DMS 273 (cell line): ENCODE data around the gene TCEAL3.
"Not testable (repeated sequence)": the region's sequence is repeated elsewhere in the genome, so short reads cannot be mapped to it uniquely, and the experiment has no call there.

Experiments
- DNase-seq: peaks from one replicate; lab custom pipeline; 2025; ENCODE audit not compliant: unreplicated experiment; lab: John Stamatoyannopoulos, UW

TCEAL3 gene

GRCh38 chrX:103607364-103608305 lies at the start of gene TCEAL3:
TSS of gene TCEAL3 (plus strand) at chrX:103607963. CDS start at chrX:103609065, 1,102 bp downstream.
- DNase-seq, result peak; percentile 66

GRCh38 chrX:103560256-103560655 lies 47.5 kb upstream of the TCEAL3 start:
- DNase-seq, result no peak

GRCh38 chrX:103562801-103563200 lies 45.0 kb upstream of the TCEAL3 start:
- no peak for DNase-seq

GRCh38 chrX:103565197-103565596 lies 42.6 kb upstream of the TCEAL3 start:
- DNase-seq, result no peak

- no peak for DNase-seq
Measured at GRCh38 chrX:103565752-103566151, 42.0 kb upstream of the TCEAL3 start.

- no peak for DNase-seq
Measured at GRCh38 chrX:103571121-103571520, 36.6 kb upstream of the TCEAL3 start.

GRCh38 chrX:103571726-103572125 lies 36.0 kb upstream of the TCEAL3 start:
- no peak for DNase-seq

- peak; percentile 9 for DNase-seq
Measured at GRCh38 chrX:103573202-103573601, 34.6 kb upstream of the TCEAL3 start.

GRCh38 chrX:103584596-103584995 lies 23.2 kb upstream of the TCEAL3 start:
- peak; percentile 39 for DNase-seq

- DNase-seq, result peak; percentile 71
Measured at GRCh38 chrX:103585411-103586313, 22.1 kb upstream of the TCEAL3 start, which contains the start of gene TCEAL4. TSS of gene TCEAL4 (plus strand) at chrX:103585515. CDS start at chrX:103586676, 1,161 bp downstream.

GRCh38 chrX:103586314-103586646 lies 21.5 kb upstream of the TCEAL3 start:
- peak; percentile 29 for DNase-seq

- no peak for DNase-seq
Measured at GRCh38 chrX:103586659-103587058, 21.1 kb upstream of the TCEAL3 start.

GRCh38 chrX:103592295-103592694 lies 15.5 kb upstream of the TCEAL3 start:
- not testable (repeated sequence) for DNase-seq

GRCh38 chrX:103595202-103595601 lies 12.6 kb upstream of the TCEAL3 start:
- DNase-seq, result not testable (repeated sequence)

- DNase-seq, result no peak
Measured at GRCh38 chrX:103608306-103608963, 672 bp downstream of the TCEAL3 start.

- DNase-seq, result no peak
Measured at GRCh38 chrX:103610282-103610681, 2.5 kb downstream of the TCEAL3 start.

GRCh38 chrX:103613362-103613890 lies 5.7 kb downstream of the TCEAL3 start:
- DNase-seq, result no peak

GRCh38 chrX:103614999-103615398 lies 7.2 kb downstream of the TCEAL3 start:
- DNase-seq, result no peak

- no peak for DNase-seq
Measured at GRCh38 chrX:103615781-103616371, 8.1 kb downstream of the TCEAL3 start.

GRCh38 chrX:103616676-103617186 lies 9.0 kb downstream of the TCEAL3 start:
- no peak for DNase-seq
